ENCODE data around the gene EAF1. TPM values are rescaled to one million over a fixed set of nuclear protein-coding genes. Genes with fewer than 3 reads are reported as not detected.

Gene EAF1
- total RNA-seq (10 to 100 TPM; 21.3 to 23.0 TPM), polyA plus RNA-seq (ENCODE audit: insufficient read length in 6 of 6) (10 to 100 TPM; 17.4 to 21.0 (median 18.7) TPM)
- long read RNA-seq, donor 1, full-length matches to known transcripts = 12 of 12 reads
- long read RNA-seq, donor 1, partial matches to known transcripts = 0 of 12 reads
- long read RNA-seq, donor 1, other reads (novel, unspliced or antisense) = 0 of 12 reads
- long read RNA-seq, donor 2, full-length matches to known transcripts = 8 of 34 reads
- long read RNA-seq, donor 2, partial matches to known transcripts = 19 of 34 reads
- long read RNA-seq, donor 2, other reads (novel, unspliced or antisense) = 7 of 34 reads
- long read RNA-seq, donor 3, full-length matches to known transcripts = 1 of 1 reads
- long read RNA-seq, donor 3, partial matches to known transcripts = 0 of 1 reads
- long read RNA-seq, donor 3, other reads (novel, unspliced or antisense) = 0 of 1 reads
- long read RNA-seq, donor 4, partial matches to known transcripts = 1 of 2 reads
- long read RNA-seq, donor 4, other reads (novel, unspliced or antisense) = 1 of 2 reads
- long read RNA-seq, donor 5, full-length matches to known transcripts = 6 of 42 reads
- long read RNA-seq, donor 5, partial matches to known transcripts = 21 of 42 reads
- long read RNA-seq, donor 5, other reads (novel, unspliced or antisense) = 15 of 42 reads
- long read RNA-seq, donor 6, full-length matches to known transcripts = 4 of 20 reads
- long read RNA-seq, donor 6, partial matches to known transcripts = 5 of 20 reads
- long read RNA-seq, donor 6, other reads (novel, unspliced or antisense) = 11 of 20 reads
- long read RNA-seq, donor 7, full-length matches to known transcripts = 1 of 1 reads
- long read RNA-seq, donor 7, partial matches to known transcripts = 0 of 1 reads
- long read RNA-seq, donor 7, other reads (novel, unspliced or antisense) = 0 of 1 reads
- long read RNA-seq, donor 8, full-length matches to known transcripts = 2 of 9 reads
- long read RNA-seq, donor 8, partial matches to known transcripts = 0 of 9 reads
- long read RNA-seq, donor 8, other reads (novel, unspliced or antisense) = 7 of 9 reads
- long read RNA-seq, donor 9 = 0 reads
- long read RNA-seq, donor 10 = 0 reads
- long read RNA-seq, donor 11, full-length matches to known transcripts = 9 of 9 reads
- long read RNA-seq, donor 11, partial matches to known transcripts = 0 of 9 reads
- long read RNA-seq, donor 11, other reads (novel, unspliced or antisense) = 0 of 9 reads
- long read RNA-seq, donor 12, full-length matches to known transcripts = 2 of 2 reads
- long read RNA-seq, donor 12, partial matches to known transcripts = 0 of 2 reads
- long read RNA-seq, donor 12, other reads (novel, unspliced or antisense) = 0 of 2 reads

- Histone ChIP-seq H3K4me3 (peak within 1 kb of the TSS; percentile 81 to 94), H3K27me3 (no peaks in the 10 kb centered on the region), H3K9me3 (no peaks in the 10 kb centered on the region), H3K27ac (peak within 1 kb of the TSS; percentile 37 to 88), H3K4me1 (peaks cover 7 to 57% of the 10 kb centered on the region in 2 donors), H3K36me3 (peaks cover 0 to 46% of the 10 kb centered on the region in 2 donors)
- intact Hi-C loops (cut with DNase I) = loop anchor here in 1 of 2 donors (10.0 kb wide), 1 partner anchor 127 kb away; no protein-coding TSS in a partner anchor
- ATAC-seq = peak; percentile 96
- peak; percentile 75 to 94 (median 86) for DNase-seq
- peak in 1 of 2 donors; percentile 14 for TF ChIP-seq CTCF (IDR thresholded peaks at IDR 0.05)
Observed at GRCh38 chr3:15427182-15427880, at the start of gene EAF1, which contains the start of gene METTL6. EAF1 (plus strand) TSS chr3:15427598; CDS start chr3:15427780, 182 bp downstream. METTL6 (minus strand) TSS chr3:15427544; CDS start chr3:15426511, 1,033 bp downstream.

- H3K4me1 ChIP-seq = peaks cover 0 to 6% of the 10 kb centered on the region in 2 donors
- peak overlapping the region; percentile 72 to 75 for H3K27ac ChIP-seq
- TF ChIP-seq CTCF (IDR thresholded peaks at IDR 0.05) = peak; percentile 75 to 87
- intact Hi-C loops (cut with DNase I) = loop anchor here in 1 of 2 donors (5.0 kb wide), 1 partner anchor 111 kb away; no protein-coding TSS in a partner anchor
- H3K27me3 ChIP-seq = no peaks in the 10 kb centered on the region
- ATAC-seq (peak; percentile 100), DNase-seq (peak; percentile 80 to 94 (median 92))
- H3K36me3 ChIP-seq = no peaks in the 10 kb centered on the region
- H3K4me3 ChIP-seq = no peak overlapping the region
- no peaks in the 10 kb centered on the region for H3K9me3 ChIP-seq
Observed at GRCh38 chr3:15377961-15378791, 49.2 kb upstream of the EAF1 start.

GRCh38 chr3:15380980-15381890 is 46.2 kb upstream of the EAF1 start:
- no peak overlapping the region for H3K4me3 ChIP-seq
- H3K27ac ChIP-seq = no peak overlapping the region
- peaks cover 0 to 8% of the 10 kb centered on the region in 2 donors for H3K4me1 ChIP-seq
- intact Hi-C loops (cut with DNase I) = loop anchor here in 1 of 2 donors (10.0 kb wide), 1 partner anchor 116 kb away; no protein-coding TSS in a partner anchor
- DNase-seq (no peak), ATAC-seq (no peak)
- no peaks in the 10 kb centered on the region for H3K27me3 ChIP-seq
- H3K36me3 ChIP-seq = no peaks in the 10 kb centered on the region
- TF ChIP-seq CTCF (IDR thresholded peaks at IDR 0.05) = no peak
- H3K9me3 ChIP-seq = peaks cover 0 to 5% of the 10 kb centered on the region in 2 donors

Measured in left lung (tissue), 14 donors.